GM12892 (cell line): ENCODE results near the gene CDHR1.

Source experiments
- DNase-seq: peaks from one replicate; pipeline ENCODE4 v3.0.0; 2011; ENCODE audit not compliant: insufficient read length
- FAIRE-seq: peaks from 2 replicates; lab custom pipeline; 2011; peaks lifted over from hg19 to GRCh38; lab: Jason Lieb, UNC
- POLR2A ChIP-seq: IDR thresholded peaks from 2 replicates; pipeline ENCODE4 v1.6.1; 2011; ENCODE audit warnings: low read depth, low read length, control low read depth
- POLR2AphosphoS5 ChIP-seq: IDR thresholded peaks from 2 replicates; pipeline ENCODE4 v1.6.1; 2011; ENCODE audit warnings: low read depth, low read length, control low read depth
- TAF1 ChIP-seq: IDR thresholded peaks from 2 replicates; pipeline ENCODE4 v1.6.1; 2011; ENCODE audit warnings: low read depth, mild to moderate bottlenecking, control low read depth, low read length, borderline replicate concordance

The CDHR1 gene

DNA sequence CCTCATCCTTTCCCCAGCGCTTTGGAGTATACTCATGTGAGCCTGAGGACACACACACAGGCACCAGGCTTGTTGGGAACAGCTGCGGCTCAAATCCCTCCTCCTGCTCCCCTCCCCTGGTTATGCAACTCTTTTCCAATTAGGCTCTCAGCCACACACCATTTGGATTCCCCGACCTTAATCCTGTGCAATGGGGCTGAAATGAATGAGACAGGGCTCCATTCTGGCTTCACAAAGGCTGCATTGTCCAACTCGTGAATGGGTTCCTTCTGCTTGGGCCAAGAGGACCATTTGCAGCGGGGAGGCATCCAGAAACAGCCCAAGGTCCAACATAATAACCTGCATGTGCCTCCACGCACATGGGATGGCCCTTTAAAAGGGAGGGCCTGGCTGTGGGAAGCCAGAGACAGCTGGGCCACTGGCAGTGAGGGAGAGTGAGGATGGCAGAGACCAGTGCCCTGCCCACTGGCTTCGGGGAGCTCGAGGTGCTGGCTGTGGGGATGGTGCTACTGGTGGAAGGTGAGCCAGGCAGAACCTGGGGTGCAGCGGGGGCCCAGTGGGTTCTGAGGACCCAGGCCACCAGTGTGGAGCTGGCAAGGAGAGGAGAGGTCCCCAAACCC is 50.4 kb downstream of the CDHR1 start, which contains the start of gene RGR:
Gene RGR (plus strand): TSS at position 403 of the 620 bp plus-strand sequence. CDS start 38 bp downstream, at position 441.
- no peak for FAIRE-seq
- TF ChIP-seq POLR2A, result no peak
- no peak for TF ChIP-seq POLR2AphosphoS5
- no peak for TF ChIP-seq TAF1
- DNase-seq, result no peak

DNA sequence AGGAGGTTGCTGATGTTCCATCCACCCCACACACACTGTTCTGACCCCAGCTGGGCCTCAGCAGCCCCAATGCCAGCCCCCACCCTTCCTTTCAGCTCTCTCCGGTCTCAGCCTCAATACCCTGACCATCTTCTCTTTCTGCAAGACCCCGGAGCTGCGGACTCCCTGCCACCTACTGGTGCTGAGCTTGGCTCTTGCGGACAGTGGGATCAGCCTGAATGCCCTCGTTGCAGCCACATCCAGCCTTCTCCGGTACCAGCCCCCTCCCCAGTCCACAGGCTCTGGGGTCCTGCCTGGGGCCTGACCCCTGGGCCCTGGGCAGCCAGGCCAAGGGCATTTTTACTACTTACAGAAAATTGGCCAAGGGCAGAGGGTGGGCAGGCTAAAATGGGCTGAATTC is 53.2 kb downstream of the CDHR1 start:
- no peak for FAIRE-seq

DNA sequence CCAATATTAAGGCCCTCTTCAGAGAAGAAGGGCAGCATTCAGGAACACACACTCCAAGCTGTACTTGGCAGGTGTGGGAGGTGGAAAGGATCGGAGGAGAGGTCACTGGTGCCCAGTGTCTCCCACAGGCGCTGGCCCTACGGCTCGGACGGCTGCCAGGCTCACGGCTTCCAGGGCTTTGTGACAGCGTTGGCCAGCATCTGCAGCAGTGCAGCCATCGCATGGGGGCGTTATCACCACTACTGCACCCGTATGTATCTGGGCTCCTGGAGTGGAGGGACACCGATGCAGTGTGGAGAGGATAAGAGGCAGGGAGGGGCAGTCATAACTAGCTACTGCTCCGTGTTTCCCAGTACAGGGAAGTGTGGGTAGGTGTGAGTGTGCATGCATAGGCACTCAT is 54.5 kb downstream of the CDHR1 start:
- no peak for FAIRE-seq
- TF ChIP-seq POLR2AphosphoS5 (no peak), TAF1 (no peak), POLR2A (no peak)
- no peak for DNase-seq

More for the DNA sequence above, 53.2 kb downstream of the CDHR1 start:
- DNase-seq, result no peak
- TF ChIP-seq TAF1 (no peak), POLR2A (no peak), POLR2AphosphoS5 (no peak)

DNA sequence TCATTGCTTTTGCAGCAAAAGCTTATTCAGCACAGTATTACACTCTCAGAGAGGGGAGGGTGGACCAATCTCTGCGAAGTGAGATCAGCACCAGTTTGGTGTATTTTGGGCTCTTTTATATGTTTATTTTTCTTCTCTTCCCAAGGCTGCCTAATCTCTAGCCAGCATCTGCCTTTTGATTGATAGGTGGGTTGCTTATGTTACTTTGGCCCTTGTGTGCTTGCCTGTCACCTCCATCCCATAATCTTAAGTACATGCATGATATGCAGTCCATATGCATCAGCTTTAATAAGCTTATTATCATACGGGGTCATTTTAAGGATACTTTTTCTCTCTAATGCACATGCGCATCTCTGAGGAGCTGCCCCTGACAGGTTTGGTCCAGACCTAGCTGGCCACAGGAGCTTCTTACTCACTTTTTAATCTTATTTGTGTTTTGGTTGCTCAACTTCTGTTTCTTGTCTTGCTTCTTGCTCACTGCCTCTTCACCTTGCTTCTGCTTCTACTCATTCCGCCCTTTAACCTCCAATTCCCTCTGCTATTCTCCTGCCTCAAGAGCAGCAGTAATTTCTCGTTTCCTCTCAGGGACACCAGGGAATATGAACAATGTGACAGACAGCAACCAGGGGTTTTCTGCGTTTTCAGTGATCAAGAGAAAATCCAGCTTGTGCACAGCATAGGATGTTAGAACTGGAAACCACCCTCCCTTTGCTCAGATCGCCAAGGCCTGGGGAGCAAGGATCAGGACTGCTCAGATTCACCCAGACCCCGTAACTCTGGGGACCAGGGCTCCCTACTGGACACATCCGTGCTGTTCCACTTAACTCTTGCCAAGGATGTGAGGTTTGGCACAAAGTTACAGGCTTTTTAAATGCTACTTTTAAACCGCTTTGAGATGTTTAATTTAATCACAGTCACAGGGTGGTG is 60.5 kb downstream of the CDHR1 start:
- TF ChIP-seq TAF1 (no peak), POLR2A (no peak), POLR2AphosphoS5 (no peak)
- no peak for FAIRE-seq
- no peak for DNase-seq

DNA sequence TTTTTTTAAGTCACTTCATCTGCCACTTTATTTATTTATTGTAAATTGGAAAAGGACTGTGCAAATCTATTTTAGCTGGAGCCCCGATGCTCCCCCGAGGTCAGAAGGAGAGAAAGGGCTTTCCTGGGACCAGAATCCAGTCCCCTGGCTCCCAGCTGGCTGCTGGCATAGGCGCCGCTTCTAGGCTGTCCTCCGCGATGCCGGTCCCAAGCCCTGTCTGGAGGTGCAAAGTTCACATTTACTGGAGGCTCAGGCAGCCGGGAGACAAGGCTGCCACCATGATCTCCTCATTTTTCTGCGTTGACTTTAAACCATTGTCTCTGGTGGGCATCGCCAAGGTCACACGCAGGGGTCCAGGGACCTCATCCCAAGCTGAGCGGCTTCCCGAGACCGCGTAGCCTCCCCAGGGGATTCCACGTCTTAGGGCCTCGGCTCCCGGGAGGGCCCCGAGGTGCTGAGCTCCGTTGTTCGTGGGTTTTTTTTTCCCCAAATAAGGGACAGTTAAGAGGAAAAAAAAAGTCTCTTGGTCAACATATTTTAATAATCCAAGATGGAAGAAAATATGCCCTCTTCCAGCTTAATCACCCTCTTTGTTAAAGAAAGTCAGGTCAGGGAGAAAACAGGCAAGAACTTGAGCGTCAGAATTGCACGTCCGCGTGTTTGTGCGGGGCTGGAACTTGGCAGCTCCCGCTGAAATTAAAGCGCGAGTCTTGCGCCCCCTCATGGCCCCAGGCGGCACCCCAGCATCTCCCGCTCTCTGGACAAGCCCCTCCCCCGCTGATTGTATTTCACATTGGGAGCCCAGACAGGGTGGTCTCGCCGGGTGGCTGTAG is 62.4 kb downstream of the CDHR1 start:
- DNase-seq (no peak), FAIRE-seq (no peak)
- TF ChIP-seq TAF1, result no peak
- TF ChIP-seq POLR2AphosphoS5, result no peak
- TF ChIP-seq POLR2A, result no peak

DNA sequence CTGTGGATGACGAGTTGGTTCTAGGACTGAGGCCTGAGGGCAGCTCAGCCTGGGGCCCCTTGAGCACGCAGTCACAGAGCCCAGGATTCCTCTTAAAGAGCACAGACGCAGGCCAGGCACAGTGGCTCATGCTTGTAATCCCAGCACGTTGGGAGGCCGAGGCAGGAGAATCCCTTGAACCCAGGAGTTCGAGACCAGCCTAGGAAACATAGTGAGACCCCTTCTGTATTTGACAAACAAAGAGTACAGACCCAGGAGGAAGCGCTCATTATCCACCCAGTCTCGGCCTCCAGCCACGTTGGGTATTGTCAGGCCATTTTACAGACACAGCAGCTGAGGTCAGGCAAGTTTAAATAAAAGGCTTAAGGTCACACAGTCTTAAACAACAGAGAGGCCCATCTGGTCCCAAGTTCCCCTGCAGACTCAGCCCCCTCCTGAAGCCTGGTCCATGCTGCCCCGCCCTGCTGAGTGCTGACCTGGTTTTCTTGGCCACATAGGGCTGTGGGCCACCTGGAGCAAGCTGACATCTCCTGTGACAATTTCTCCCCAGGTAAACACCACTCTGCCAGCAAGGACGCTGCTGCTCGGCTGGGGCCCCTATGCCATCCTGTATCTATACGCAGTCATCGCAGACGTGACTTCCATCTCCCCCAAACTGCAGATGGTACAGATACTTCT is 63.1 kb downstream of the CDHR1 start:
- FAIRE-seq (no peak), DNase-seq (no peak)
- no peak for TF ChIP-seq POLR2A
- no peak for TF ChIP-seq POLR2AphosphoS5
- TF ChIP-seq TAF1, result no peak

DNA sequence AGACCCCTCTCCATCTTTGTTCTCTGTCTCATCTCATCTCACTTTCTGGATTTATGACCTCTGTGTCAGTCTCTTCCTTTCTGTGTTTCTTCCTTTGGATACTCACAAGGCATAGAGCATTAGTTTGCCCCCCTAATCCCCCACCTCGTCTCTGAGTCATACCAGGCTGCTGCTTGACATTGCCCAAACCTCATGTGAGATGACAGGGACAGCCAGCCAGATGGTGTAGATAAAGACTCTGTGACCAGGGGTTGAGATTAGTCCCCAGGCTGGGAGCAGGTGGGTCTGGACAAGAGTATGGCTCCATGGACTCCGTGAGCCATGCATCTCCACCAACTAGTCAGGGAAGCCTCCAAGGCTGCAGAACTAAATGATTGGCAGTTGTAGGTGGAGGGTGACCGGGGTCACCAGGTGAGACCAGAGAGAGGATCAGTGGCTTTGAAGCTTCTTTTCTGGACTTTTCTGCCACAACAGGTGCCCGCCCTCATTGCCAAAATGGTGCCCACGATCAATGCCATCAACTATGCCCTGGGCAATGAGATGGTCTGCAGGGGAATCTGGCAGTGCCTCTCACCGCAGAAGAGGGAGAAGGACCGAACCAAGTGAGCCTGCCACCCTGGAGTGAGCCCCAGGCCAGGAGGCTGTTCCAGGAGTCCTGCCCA is 63.8 kb downstream of the CDHR1 start:
- TF ChIP-seq POLR2A, result no peak
- no peak for TF ChIP-seq POLR2AphosphoS5
- TF ChIP-seq TAF1, result no peak
- FAIRE-seq (no peak), DNase-seq (no peak)

DNA sequence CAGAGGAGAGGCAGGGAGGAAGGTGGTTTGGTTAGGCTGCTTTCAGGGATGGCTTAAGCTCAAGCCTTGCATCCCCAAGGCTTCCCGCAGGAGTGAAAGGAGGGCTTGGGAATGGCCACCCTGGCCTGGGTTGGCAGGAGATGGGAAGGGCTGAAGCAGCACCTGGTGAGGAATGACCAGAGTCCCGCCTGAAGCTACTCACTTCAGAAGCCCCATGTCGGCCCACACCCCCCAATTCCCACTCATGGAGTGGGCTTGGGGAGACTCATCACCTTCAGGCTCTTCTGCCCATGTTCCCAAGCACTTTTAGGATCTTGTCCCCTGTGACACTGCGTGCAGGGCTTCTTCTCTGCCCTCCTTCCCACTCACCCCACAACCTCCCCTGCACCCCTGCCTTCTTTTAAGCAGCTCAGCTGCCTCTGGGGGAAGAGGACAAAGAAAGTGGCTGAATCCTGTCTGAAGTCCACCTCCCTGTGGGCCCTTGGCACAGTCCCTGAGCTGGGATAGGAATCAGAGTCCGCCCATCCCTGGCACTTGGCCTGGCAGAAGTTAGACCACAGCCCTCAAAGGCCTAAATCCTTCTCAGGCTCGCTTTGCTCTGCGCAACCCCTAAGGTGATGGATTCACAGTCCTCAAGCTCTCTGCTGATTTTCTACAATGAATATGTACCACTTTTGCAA is 67.0 kb downstream of the CDHR1 start:
- FAIRE-seq (no peak), DNase-seq (no peak)
- TF ChIP-seq POLR2AphosphoS5, result no peak
- TF ChIP-seq POLR2A, result no peak
- TF ChIP-seq TAF1, result no peak

DNA sequence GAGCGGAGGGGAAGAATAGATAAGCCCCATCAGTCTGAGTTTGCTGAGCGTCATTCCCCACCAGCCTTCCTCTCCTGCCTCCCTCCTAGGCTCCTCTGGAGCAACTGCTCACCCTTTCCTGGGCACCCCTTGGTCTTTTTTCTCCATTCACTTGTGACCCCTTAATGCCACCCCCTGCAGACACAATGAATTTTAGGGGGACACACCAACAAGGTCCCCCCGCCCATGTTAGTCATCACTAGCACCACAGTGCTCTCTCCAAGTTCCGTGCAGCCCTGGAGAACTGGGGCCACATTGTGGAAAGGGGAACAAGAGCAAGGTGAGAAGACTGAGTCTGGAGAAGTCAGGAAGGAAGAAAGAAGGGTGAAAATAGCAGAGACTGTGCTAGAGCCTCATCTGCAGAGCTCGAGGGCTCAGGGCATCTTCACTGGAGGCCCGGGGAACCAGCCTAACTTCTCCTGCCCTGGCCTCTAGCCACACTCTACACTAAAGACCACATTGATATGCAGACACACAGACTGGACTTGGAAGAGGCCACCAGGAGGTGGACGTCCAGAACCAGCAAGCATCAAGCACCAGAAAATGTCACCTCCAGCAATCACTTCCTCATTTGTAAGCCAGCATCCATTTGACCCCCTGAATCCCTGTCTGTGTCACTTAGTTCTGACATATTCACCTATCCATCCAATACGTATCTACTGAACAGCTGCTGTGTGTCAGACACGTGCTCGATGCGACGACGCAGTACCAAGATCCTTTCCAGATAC is 68.0 kb downstream of the CDHR1 start:
- FAIRE-seq, result no peak
- no peak for DNase-seq
- TF ChIP-seq POLR2AphosphoS5 (no peak), POLR2A (no peak), TAF1 (no peak)

DNA sequence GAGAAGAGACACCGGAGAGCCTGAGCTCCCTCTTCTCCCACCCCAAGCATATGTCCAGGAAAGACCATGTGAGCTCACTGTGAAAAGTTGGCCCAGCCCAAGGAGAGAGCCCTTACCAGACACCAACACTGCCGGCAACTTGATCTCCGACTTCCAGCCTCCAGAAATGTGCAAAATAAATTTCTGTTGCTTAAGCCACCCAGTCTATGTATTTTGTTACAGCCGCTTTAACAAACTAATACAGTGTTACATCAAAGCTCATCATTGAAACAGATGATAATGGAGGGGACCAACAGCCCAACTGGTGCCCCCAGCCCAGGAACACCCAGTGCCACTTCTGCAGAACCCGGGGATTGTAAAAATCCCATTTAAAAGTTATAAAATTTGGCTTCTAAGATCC is 69.4 kb downstream of the CDHR1 start:
- TF ChIP-seq POLR2AphosphoS5 (no peak), POLR2A (no peak), TAF1 (no peak)
- FAIRE-seq, result no peak
- no peak for DNase-seq
